Upper lobe of right lung (tissue), 1 donor: Measurements from ENCODE around the gene CYP24A1. TPM values are rescaled to one million over a fixed set of nuclear protein-coding genes. Genes with fewer than 3 reads are reported as not detected.

Experiments
- ATAC-seq: fragments of 200-7000 bp; cut with Tn5 transposase; one replicate; pipeline ENCODE4 v1.9.1; 2020; ENCODE audit warnings: mild to moderate bottlenecking, moderate library complexity
- DNase-seq: peaks from one replicate; pipeline ENCODE4 v3.0.0-alpha.2; 2020
- H3K27ac ChIP-seq: fragments of 200-600 bp; one replicate; pipeline ENCODE4 v1.8.0; 2022
- H3K27me3 ChIP-seq: fragments of 200-600 bp; one replicate; pipeline ENCODE4 v1.8.0; 2022; ENCODE audit warnings: mild to moderate bottlenecking
- H3K36me3 ChIP-seq: fragments of 200-600 bp; one replicate; pipeline ENCODE4 v1.8.0; 2022
- H3K4me1 ChIP-seq: fragments of 200-600 bp; one replicate; pipeline ENCODE4 v1.8.0; 2022
- H3K4me3 ChIP-seq: fragments of 200-600 bp; one replicate; pipeline ENCODE4 v1.8.0; 2022; ENCODE audit warnings: mild to moderate bottlenecking
- H3K9me3 ChIP-seq: fragments of 200-600 bp; one replicate; pipeline ENCODE4 v1.8.0; 2022
- intact Hi-C: fragments of 100-400 bp; cut with DNase I; formaldehyde crosslinking; loops from one replicate; pipeline ENCODE4 v1.11.0; 2022
- total RNA-seq: library from RNA; stranded (reverse); fragmentation: NEBNext Ultra II Directional; extraction: Animal tissue kit (Norgen Biotek cat#: 25700); gene quantifications from one replicate; pipeline ENCODE4 v1.2.1, GENCODE V29; 2021
- TF ChIP-seq, protein P1 (sequence below): fragments of 200-600 bp; IDR thresholded peaks from one replicate; pipeline ENCODE4 v1.8.0; 2022; ENCODE audit warnings: antibody characterized with exemption
- donor health status: DM: no; HTN: yes; CAD: no; lungs with severe emphysema.

Gene CYP24A1
- total RNA-seq, 1 donor from 2014 or later: 0.17 TPM

DNA sequence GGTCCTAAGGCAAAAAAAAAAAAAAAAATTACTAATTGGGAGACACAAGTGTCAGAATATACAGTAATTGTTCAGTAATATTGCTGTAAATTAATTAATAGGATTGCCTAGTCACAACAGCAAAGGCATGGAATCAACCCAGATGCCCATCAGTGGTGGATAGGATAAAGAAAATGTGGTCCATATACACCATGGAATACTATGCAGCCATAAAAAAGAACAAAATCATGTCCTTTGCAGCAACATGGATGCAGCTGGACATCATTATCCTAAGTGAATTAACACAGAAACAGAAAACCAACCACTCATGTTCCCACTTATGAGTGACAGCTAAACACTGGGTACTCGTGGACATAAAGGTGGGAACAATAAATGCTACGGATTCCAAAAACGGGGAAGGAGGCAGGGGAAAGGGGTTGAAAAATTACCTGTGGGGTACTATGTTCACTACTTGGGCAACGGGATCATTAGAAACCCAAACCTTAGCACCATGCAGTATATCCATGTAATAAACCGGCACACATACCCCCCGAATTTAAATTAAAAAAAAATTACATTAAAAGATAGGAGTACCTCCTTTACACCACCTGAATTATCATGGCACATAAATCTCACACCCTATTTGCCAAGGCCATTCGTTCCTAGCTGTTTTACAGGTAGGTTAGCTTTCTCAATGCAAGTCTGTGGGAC is 33.4 kb upstream of the CYP24A1 start:
- intact Hi-C loops: no loop called here
- Histone ChIP-seq H3K27ac (peak overlapping the region; percentile 99), H3K9me3 (no peaks in the 10 kb centered on the region), H3K36me3 (no peaks in the 10 kb centered on the region), H3K27me3 (no peaks in the 10 kb centered on the region), H3K4me1 (peaks cover 14% of the 10 kb centered on the region), H3K4me3 (peak overlapping the region; percentile 92)
- ATAC-seq (no peak), DNase-seq (no peak)
- TF ChIP-seq, protein P1, sequence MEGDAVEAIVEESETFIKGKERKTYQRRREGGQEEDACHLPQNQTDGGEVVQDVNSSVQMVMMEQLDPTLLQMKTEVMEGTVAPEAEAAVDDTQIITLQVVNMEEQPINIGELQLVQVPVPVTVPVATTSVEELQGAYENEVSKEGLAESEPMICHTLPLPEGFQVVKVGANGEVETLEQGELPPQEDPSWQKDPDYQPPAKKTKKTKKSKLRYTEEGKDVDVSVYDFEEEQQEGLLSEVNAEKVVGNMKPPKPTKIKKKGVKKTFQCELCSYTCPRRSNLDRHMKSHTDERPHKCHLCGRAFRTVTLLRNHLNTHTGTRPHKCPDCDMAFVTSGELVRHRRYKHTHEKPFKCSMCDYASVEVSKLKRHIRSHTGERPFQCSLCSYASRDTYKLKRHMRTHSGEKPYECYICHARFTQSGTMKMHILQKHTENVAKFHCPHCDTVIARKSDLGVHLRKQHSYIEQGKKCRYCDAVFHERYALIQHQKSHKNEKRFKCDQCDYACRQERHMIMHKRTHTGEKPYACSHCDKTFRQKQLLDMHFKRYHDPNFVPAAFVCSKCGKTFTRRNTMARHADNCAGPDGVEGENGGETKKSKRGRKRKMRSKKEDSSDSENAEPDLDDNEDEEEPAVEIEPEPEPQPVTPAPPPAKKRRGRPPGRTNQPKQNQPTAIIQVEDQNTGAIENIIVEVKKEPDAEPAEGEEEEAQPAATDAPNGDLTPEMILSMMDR: no peak

DNA sequence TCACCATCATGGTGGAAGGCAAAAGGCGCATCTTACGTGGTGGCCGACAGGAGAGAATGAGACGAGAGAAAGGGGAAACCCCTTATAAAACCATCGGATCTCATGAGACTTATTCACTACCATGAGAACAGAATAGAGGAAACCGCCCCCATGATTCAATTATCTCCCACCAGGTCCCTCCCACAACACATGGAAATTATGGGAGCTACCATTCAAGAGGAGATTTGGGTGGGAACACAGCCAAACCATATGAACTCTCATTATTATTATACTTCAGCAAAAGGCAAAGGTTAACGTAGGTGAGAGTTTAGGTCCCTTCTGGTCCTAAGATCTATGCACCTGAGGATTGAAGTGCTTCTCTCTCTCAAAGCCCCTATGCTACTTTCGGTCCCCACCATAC is 31.7 kb upstream of the CYP24A1 start:
- Histone ChIP-seq H3K4me1 (peaks cover 14% of the 10 kb centered on the region), H3K27ac (no peak overlapping the region), H3K27me3 (no peaks in the 10 kb centered on the region), H3K36me3 (no peaks in the 10 kb centered on the region), H3K9me3 (no peaks in the 10 kb centered on the region), H3K4me3 (no peak overlapping the region)
- intact Hi-C loops: no loop called here
- TF ChIP-seq, protein P1: no peak
- ATAC-seq (no peak), DNase-seq (no peak)

DNA sequence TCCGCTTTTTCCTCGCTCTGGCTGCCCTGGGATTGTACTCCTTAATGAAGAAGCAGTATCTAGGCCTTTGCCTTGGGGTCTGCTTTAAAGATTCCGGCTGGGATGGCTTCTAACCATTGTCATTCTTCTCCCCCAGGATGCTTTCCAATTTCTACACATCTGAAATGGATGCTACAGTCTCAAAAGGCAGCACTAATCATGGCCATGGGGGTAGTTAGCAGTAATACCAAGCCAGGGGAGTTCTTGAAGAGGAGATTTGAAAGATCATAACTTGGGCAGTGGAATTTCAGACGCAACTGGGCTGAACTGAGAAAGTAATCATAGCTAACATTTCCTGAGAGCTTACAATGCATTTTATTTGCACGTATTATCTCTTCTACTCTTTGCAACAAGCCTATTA is 30.7 kb upstream of the CYP24A1 start:
- ATAC-seq (no peak), DNase-seq (no peak)
- no peak overlapping the region for H3K27ac ChIP-seq
- no peaks in the 10 kb centered on the region for H3K9me3 ChIP-seq
- no peaks in the 10 kb centered on the region for H3K36me3 ChIP-seq
- TF ChIP-seq, protein P1: no peak
- no peaks in the 10 kb centered on the region for H3K27me3 ChIP-seq
- H3K4me3 ChIP-seq: no peak overlapping the region
- intact Hi-C loops: no loop called here
- peaks cover 8% of the 10 kb centered on the region for H3K4me1 ChIP-seq

- intact Hi-C loops: no loop called here
- Histone ChIP-seq H3K4me3 (no peak overlapping the region), H3K9me3 (no peaks in the 10 kb centered on the region), H3K4me1 (peaks cover 4% of the 10 kb centered on the region), H3K27me3 (no peaks in the 10 kb centered on the region), H3K27ac (no peak overlapping the region), H3K36me3 (no peaks in the 10 kb centered on the region)
- ATAC-seq (no peak), DNase-seq (no peak)
- TF ChIP-seq, protein P1: no peak
Measured at GRCh38 chr20:54204063-54204462, 30.3 kb upstream of the CYP24A1 start.

DNA sequence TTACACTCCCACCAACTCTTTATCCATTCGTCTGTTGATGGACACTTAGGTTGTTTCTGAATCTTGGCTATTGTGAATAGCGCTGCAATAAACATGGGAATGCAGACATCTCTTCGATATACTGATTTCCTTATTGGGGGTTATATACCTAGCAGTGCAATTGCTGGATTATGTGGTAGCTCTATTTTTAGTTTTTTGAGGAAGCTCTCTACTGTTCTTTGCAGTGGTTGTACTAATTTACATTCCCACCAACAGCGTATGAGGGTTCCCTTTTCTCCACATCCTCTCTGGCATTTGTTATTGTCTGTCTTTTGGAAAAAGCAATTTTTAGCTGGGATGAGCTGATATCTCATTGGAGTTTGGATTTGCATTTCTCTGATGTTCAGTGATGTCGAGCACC is 29.5 kb upstream of the CYP24A1 start:
- Histone ChIP-seq H3K9me3 (no peaks in the 10 kb centered on the region), H3K4me3 (no peak overlapping the region), H3K36me3 (no peaks in the 10 kb centered on the region), H3K27me3 (no peaks in the 10 kb centered on the region), H3K27ac (no peak overlapping the region), H3K4me1 (no peaks in the 10 kb centered on the region)
- intact Hi-C loops: no loop called here
- no peak for ATAC-seq
- TF ChIP-seq, protein P1: no peak
- no peak for DNase-seq
